HG03097 (cell line): Measurements from ENCODE around the gene GRIP1.
A peak's percentile ranks its signal among the peaks of the same experiment; 100 is the strongest.

Source experiments
- ATAC-seq: cut with Tn5 transposase; IDR thresholded peaks from one replicate; pipeline ENCODE4 v1.9.1; 2021; ENCODE audit not compliant: unreplicated experiment, low FRiP score

The GRIP1 gene

DNA sequence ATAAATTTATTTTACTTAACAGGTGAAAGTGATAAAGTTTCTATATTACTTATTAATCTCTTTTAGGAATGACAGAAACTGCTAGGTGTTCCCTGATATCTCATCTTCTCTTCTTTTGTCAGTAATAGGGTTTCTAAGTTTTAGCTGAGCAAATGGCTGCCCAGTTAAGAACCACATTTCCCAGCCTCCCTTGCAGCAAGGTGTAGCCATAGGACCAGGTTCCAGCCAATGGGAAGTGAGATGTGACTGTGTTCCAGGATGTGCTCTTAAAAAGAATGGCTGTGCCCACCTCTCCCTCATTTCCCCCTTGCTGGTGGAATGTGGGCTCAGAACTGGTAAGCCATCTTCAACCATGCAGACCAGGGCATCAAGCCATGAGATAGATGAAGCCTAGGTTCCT lies 210.9 kb downstream of the GRIP1 start:
- no peak for ATAC-seq

DNA sequence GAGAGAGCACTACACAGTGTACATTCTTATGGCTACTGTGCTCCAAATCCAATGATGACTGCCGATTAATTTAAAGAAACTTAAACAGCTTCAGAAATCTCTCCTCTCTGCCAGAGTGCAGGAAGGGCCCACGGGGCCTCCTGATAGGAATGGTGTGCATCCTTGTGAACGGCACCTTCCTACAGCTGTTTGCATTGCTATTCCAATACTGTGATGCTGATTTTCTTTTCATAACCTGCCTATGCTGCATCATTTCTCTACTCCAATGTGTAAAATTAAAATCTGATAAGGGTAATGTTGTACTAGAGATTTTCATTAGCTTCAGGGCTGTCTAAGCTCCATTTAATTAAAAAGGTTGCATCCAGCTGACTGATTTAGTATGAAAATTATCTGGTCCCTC lies 217.5 kb downstream of the GRIP1 start:
- no peak for ATAC-seq

DNA sequence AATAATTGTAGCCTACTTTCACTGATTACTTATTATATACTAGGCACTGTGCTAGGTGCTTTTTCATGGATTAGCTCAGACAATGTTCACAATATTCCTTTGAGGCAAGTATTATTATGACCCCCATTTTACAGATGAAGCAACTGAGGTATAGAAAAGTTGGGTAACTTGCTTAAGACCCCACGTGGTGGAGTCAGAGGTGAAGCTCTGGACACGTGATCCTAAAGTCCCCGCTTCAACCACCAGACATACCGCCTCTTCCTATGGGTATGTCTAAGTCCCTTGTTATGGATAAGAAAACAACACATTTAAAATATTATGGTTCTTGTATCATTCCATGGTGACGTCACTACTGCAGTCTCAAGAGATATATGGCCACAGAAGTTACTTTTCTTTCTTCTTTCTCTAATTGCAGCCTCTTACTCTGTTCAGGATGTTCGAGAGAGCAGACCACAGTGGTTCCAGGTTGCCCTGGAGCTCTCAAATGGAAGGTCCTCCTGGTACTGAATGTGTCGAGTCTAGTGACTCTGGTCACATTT lies 218.9 kb downstream of the GRIP1 start:
- ATAC-seq = no peak

- no peak for ATAC-seq
Measured at GRCh38 chr12:66456612-66457011, 222.3 kb downstream of the GRIP1 start.

- ATAC-seq = peak; percentile 94
Measured at GRCh38 chr12:66453844-66454243, 225.0 kb downstream of the GRIP1 start.

GRCh38 chr12:66453120-66453519 lies 225.8 kb downstream of the GRIP1 start:
- no peak for ATAC-seq

DNA sequence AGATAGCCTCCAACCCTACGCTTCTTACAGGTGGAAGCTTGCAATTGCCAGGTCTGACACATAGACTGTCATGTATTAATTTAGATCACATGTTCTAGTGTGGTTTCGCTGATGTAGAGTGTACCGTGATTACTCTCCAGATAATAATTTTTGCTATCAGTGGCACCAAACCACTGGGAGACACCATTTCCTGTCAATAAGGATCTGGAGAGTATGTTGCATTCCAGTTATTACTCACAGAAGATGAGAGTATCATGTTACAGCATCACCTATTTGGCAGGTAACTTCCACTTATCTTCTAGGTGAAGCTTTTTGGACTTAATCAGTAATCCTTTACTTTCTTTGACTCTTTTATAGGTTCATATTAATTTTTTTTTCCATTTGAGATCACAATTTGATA lies 229.3 kb downstream of the GRIP1 start:
- ATAC-seq = no peak

GRCh38 chr12:66447643-66448042 lies 231.2 kb downstream of the GRIP1 start:
- ATAC-seq = no peak

DNA sequence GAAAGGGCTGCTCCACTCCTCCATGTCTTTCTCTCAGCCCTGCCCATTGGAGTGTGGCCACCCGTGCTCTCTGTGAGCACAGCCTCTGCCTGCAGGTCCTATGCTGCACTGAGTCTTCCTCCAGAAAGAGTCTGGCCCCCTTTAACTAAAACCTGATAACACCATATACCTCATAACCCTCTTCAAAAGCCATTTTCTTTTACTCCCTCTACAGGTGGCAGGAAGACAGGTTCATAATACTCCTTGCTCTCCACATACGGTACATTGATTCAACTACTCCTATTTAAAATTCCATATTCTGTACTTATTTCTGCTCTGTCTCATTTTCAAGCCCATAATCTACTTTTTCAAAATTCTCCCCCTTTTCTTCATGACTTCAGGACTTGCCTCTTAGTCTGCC lies 232.6 kb downstream of the GRIP1 start:
- no peak for ATAC-seq

- ATAC-seq = no peak
Measured at GRCh38 chr12:66441905-66442559, 236.8 kb downstream of the GRIP1 start.

DNA sequence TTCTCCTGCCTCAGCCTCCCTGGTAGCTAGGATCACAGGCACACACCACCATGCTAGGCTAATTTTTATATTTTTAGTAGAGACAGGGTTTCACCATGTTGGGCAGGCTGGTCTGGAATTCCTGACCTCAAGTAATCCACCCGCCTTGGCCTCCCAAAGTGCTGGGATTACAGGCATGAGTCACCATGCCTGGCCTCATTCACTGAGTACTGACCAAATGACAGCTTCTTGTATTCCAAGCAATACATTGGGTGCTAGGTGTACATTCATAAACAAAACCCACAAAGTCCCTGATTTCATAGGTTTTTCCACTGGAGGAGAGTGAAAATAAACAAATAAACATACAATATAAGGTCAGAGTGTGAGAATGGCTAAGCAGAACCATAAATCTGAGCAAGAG lies 240.3 kb downstream of the GRIP1 start:
- no peak for ATAC-seq

DNA sequence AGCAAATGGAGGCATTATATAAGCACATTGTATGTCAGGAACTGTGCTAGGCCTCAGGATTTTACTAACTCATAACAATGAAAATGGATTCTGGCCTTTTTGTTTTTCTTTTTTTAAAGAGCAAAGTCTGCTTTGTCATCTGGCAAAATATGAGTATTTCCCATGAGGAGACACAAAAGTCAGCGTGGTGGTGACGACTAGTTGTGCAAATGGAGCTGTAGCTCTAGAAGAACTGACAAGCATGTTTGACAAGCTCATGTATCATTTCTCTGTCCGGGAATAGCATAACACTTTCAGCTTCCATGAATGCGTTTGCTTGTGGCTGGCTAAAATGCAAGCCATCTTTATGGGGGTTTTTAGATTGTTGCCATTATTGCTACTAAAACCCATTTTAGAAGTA lies 248.8 kb downstream of the GRIP1 start:
- ATAC-seq = no peak

GRCh38 chr12:66428870-66429269 lies 250.0 kb downstream of the GRIP1 start:
- ATAC-seq = no peak

DNA sequence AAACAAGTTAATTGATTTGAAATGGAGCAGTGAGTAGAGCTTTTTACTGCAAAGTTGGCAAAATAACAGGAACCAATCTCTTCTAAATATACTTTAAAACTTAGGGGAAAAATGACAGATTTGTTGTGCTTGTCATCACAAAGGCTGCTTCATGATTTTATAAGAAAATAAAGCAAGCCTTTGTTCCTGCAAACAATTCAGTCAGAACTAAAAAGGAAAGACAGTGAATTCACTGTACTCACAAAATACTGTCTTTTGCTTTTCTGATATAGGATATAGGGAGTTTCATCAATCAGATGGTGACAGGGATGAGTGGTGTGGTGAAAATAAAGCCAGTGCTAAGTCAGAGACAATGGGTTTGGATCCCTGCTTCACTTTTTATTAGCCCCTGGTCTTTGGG lies 250.6 kb downstream of the GRIP1 start:
- no peak for ATAC-seq

- ATAC-seq = no peak
Measured at GRCh38 chr12:66426696-66427095, 252.2 kb downstream of the GRIP1 start.

GRCh38 chr12:66423266-66423665 lies 255.6 kb downstream of the GRIP1 start:
- ATAC-seq = no peak

DNA sequence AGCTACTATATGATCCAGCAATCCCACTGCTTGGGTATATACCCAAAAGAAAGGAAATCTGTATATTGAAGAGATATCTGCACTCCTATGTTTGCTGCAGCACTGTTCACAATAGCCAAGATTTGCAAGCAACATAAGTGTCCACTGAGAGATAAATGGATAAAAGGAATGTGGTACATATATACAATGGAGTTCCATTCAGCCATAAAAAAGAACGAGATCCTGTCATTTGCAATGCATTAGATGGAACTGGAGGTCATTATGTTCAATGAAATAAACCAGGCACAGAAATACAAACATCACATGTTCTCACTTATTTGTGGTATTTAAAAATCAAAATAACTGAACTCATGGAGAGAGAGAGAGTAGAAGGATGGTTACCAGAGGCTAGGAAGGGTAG lies 260.0 kb downstream of the GRIP1 start:
- no peak for ATAC-seq

DNA sequence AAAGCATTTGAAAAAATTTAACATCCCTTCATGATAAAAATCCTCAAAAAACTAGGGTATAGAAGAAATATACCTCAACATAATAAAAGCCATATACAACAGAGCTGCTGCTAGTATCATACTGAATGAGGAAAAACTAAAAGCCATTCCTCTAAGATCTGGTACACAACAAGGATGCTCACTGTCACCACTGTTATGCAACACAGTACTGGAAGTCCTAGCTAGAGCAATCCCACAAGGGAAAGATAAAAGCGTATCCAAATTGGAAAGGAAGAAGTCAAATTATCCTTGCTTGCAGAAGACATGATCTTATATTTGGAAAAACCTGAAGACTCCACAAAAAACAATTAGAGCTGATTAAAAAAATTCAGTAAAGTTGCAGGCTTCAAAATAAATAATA lies 261.7 kb downstream of the GRIP1 start:
- no peak for ATAC-seq

GRCh38 chr12:66409195-66409871 lies 269.5 kb downstream of the GRIP1 start:
- no peak for ATAC-seq

GRCh38 chr12:66405395-66405794 lies 273.5 kb downstream of the GRIP1 start:
- ATAC-seq = no peak

- ATAC-seq = no peak
Measured at GRCh38 chr12:66403746-66404145, 275.1 kb downstream of the GRIP1 start.

DNA sequence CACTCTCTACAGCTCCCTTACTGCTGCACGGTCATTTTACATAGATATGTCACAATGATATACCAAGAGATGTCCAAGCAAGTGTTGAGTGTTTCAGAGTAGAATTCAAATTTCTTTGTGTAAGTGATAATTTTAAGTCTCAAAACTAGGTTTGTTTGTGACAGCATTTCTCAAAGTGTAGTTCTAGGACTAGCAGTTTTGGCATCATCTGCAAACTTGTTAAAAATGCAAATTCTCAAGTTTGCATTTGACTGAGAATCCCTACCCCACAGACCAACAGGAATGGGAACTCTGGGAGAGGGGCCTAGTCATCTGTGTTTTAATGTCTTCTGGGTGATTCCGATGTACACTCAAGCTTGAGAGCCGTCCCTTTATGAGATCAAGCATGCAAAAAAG lies 279.0 kb downstream of the GRIP1 start:
- ATAC-seq = no peak
